CD4-positive, alpha-beta T cell treated with Interleukin-4 for 4 hours (primary cell): ENCODE measurements around the gene FST.

Experiments used
- DNase-seq: peaks from one replicate; pipeline ENCODE4 v3.0.0-alpha.2; 2020

Gene FST

GRCh38 chr5:53480416-53481158, at the start of gene FST:
FST (plus strand) TSS chr5:53480629; CDS start chr5:53480792, 163 bp downstream.
- no peak for DNase-seq

GRCh38 chr5:53431665-53432064, 48.8 kb upstream of the FST start:
- no peak for DNase-seq

DNA sequence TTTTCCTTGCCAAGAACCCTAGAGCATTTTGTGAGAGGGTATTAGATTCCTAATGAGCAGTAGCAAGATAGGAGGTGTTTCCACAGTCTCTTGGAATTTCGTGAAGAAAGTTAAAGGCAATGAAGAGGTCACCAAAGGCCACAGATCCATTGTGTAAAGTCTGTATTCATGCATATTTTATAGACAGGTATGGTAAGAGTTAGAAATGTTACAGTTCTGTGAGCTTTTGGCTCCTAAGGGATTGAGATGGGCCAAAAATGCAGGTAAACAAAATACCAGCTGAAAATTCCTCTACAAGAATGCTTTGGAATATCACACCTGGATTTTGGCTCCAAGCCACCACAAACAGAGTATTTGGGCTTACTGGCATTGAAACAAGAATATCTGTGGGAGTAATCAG, 47.4 kb upstream of the FST start:
- no peak for DNase-seq

GRCh38 chr5:53434541-53434940, 45.9 kb upstream of the FST start:
- DNase-seq, result no peak

DNA sequence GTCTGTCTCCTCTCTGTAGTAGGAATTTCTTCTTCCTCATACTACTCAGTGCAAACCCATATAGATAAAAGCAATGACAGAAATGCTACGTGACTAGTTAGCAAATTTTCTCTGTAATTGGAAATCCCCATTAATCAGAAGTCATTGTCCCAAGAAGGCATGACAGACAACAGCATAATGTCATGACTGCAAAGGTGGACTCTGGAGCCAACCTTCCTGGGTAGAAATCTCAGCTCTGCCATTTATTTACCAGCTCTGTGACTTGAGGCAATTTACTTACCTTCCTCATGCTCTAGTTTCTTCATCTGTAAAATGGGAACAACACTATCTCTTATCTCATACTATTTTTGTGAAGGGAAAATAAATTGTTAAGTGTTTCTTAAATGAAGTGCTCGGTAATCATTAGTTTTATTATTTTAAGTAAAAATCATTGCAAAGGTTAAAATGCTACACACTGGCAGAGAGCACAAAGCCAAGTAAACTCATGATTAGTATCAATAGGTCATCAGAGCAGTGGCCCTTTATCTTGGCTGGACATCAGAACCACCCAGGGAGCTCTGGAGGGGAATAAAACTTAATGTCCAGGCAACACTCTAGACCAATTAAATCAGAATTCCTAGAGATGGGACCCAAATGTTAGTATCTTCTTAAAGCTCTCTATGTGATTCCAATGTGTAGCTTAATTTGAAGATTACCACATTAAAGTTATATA, 43.8 kb upstream of the FST start:
- no peak for DNase-seq

DNA sequence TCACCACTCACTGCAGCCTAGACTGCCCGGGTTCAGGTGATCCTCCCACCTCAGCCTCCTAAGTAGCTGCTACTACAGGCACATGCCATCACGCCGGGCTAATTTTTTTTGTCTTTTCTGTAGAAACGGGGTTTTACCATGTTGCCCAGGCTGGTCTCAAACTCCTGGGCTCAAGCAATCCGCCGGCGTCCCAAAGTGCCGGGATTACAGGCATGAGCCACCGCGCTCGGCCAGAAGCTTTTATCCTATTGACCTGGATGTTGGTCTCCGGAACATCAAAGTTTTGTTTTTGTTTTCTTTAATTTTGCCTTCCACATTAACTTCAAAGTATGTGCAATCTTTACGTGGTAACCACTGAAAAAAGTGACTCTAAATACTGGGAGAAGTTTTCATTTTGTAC, 42.4 kb upstream of the FST start:
- no peak for DNase-seq

DNA sequence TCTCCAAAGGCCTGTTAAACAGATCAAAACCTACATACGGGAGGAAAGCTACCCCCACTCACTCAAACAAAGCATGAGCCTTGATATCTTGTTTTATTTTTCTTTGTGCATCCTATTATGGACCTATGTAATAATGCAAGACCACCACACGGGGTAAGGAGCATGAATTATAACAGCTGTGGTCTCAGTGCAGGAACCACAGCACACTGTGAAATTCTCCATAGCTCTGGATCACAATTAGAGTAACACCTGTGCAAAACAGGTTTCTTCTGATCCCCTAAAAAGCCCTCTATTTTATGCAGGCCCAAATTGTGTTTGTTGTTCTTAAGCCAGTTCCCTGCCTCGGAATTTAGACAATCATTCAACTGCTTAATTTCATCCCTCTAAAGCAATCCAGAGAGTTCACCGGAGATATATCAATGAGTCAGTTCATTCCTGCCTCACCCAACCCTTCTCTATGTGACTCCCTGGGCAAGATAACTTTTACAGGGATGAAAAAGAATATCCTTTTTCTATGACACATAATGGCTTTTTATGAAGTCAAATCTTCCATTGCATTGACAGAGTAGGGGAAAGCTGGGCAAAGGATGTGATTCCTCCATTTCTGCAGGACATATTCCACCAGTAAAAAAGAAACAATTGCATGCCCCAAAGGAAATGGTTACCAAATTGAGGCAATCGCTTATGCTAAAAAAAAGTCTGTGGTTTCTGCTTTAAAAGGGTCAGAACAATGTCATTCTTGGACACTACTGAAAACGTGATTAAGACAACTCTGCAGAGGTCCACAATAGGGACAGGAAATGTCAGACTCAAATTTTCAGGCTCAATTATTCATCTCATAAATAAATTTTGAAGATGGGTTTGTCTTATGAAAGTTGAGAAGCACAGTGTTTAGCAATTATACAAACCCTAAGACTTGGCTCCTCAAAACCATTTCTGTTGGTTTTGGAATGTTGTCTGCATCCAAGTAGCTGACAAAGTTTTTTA, 41.6 kb upstream of the FST start:
- no peak for DNase-seq

GRCh38 chr5:53442961-53443360, 37.5 kb upstream of the FST start:
- no peak for DNase-seq

DNA sequence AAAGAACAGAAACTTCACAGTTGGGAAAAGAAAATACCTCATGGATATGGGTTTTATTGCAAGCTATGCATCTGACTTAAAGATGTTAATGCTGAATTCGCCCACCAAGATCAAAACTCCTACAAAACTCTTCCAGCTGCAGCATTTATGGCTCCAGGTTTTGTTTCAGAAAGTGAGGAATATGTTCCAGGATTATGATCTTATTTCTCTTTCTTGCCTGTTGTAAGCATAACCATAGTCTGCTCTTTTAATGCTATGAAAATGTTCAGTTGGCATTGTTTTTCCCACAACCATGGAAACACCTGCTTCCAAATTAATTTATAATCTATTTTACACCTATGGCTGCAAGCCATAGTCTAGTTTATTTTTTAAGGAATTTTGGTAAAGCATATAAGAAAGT, 34.9 kb upstream of the FST start:
- no peak for DNase-seq

- no peak for DNase-seq
Measured at GRCh38 chr5:53446908-53447307, 33.5 kb upstream of the FST start.

GRCh38 chr5:53448851-53449250, 31.6 kb upstream of the FST start:
- DNase-seq, result no peak

GRCh38 chr5:53453898-53454718, 26.3 kb upstream of the FST start:
- DNase-seq, result no peak

DNA sequence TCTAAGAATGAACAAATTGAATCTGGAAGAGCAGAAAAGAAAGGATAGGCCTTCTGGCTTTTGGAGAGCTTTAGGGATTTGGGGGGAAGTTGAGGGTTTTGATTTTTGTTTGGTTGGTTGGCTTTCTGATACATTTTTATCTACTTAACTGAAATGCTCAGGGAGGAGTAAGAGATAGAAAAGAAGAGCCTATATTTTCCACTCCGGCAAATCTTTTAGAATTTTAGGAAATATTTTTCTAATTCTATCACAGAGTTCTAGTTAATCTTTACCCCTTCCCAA, 25.8 kb upstream of the FST start:
- no peak for DNase-seq

GRCh38 chr5:53456366-53456765, 24.1 kb upstream of the FST start:
- DNase-seq, result no peak

- no peak for DNase-seq
Measured at GRCh38 chr5:53463909-53464621, 16.4 kb upstream of the FST start.

DNA sequence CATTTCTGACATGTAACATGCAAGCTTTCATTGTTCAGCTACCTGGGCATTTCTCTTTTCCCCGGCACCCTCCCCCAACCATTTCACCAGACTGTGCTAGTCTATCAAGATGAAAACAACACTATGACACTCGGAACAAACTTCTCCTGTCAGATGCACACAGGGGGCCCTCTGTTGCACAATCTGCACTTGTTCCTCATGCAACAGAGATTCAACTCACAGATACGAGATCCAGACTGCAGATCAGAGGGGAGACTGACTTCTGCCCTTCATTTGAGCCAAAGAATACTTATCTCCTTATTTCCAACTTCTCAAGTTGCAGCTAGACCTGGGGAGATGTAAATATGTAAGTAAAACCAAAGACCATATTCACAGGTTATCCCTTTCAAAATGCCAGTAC, 15.7 kb upstream of the FST start:
- no peak for DNase-seq

- no peak for DNase-seq
Measured at GRCh38 chr5:53469946-53470687, 10.3 kb upstream of the FST start.

DNA sequence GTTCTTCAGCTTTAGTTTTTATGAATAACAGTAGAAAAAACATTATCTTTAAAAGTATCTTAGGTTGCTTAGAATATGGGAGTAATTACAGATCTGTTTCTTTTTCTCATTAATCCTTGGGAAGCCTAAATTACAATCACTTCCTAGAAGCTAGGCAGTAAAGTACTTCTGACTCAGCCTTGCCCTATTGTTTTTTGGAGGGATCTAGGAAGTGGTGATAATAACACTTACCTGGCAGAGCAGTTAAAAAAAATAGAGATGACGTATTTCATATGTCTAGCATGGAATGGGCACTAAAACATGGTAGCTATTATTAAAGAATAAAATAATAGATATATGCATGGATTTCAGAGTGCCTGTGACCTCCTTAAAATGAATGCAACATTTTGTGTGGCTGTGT, 8.2 kb upstream of the FST start:
- DNase-seq, result no peak

DNA sequence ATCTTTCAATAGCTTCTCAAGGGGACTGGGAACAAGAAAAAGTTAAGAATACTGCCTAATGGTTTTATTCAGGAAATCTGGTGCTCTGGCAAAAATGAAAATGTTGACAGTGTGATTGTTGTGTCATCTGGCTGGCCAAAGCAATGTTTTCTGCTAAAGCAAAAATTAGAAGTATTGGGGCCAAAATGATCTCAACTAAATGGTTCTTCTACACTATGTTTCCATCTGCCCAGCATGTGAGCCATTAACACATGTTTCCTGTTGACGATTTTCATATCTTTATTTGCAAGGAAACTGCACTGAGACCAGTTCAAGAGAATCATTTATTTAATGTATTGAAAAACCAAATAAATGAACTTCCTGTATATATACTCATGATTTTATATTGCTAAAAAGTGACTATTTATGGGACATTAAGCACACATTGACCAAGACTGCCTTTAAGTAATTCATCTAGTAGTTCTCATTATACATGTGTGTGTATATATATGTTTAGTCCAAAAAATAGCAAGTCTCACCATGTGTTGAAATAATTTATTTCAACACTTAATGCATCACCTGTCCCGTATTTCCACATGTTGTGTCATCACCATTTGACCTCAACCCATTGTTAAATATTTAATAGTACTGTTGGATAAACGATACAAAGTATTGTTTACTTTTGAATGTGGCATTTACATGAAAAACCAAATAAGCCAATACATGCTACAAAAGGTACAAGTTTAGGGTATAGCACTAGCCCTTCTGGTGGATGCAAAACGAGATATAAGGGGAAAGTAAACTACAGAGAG, 7.5 kb upstream of the FST start:
- no peak for DNase-seq

DNA sequence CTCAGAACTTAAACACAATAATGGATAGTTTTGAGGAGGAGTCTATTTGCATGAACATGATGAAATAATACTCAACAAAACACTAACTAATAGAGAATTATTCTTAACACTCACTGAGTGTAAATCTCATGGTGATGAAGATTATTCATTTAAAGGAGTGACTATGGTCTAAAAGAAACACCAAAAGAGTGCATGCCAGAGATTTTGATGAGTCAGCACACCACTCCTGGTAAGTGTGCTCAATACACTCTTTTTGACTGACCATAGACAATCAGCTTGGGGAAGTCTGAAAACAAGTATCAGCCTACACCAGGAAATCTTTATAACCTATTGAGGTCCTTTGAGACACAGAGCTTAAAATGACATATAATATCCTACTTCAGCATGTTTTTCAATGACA, 6.8 kb upstream of the FST start:
- no peak for DNase-seq

- no peak for DNase-seq
Measured at GRCh38 chr5:53475320-53475719, 5.1 kb upstream of the FST start.
